ENCODE data around the gene CA10. TPM values are rescaled to one million over a fixed set of nuclear protein-coding genes. Genes with fewer than 3 reads are reported as not detected.

The CA10 gene
- total and polyA plus RNA-seq, 2 donors (not counting 3 experiments of a cell fraction or from before 2014, with no cell fraction given): not detected

DNA sequence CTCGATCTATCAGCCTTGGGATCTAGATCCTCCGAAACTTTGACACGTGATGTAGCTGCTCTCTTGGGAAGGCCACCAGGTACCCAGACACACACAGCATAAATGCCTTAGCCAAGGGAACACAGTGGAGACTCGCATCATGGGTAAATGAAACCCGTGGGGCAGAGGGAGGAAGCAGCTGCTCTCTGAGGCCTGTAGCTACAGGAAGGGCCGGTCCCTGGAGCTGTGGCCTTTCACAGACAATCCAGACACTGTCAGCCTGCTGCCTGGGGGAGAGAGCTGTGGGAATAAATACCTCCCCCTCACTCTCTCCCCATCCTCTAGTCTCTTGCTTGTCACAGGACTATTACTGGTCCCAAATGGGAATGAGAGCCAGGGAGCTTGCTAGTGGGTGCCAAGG is 546.9 kb downstream of the CA10 start:
- ChIA-PET POLR2A (no interaction called here), CTCF (no interaction called here)
- H3K79me2 ChIP-seq (ENCODE audit: control insufficient read depth, insufficient read depth, low read length): no peaks in the 10 kb centered on the region
- no peaks in the 10 kb centered on the region for H3K27me3 ChIP-seq (ENCODE audit: control insufficient read depth in 2 of 2, insufficient read depth in 2 of 2, low read length in 2 of 2)
- H3K4me2 ChIP-seq (ENCODE audit: insufficient read depth, low read length): no peak overlapping the region
- H3K4me1 ChIP-seq (ENCODE audit: control insufficient read depth, extremely low read depth, insufficient read depth, low read length): no peaks in the 10 kb centered on the region
- H3K27ac ChIP-seq (ENCODE audit: insufficient read depth, low read depth, low read length): no peak overlapping the region
- no peak for DNase-seq (ENCODE audit: low read depth, low spot score)
- no peak overlapping the region for H3K9ac ChIP-seq (replicated peaks; ENCODE audit: extremely low read depth, insufficient read depth, low read length)
- no TSS peak for BruUV-seq (replicated peaks)
- TF ChIP-seq POLR2AphosphoS5 (IDR thresholded peaks at IDR 0.05; ENCODE audit: insufficient read depth, low read depth, low read length): no peak
- no peak for TF ChIP-seq POLR2A (IDR thresholded peaks at IDR 0.05; ENCODE audit: low read depth, low read length)
- no peak for TF ChIP-seq CTCF (IDR thresholded peaks at IDR 0.05; ENCODE audit: extremely low read depth in 1 of 2, insufficient read depth in 1 of 2, low read depth in 1 of 2, low read length in 2 of 2)
- TF ChIP-seq MYC (IDR thresholded peaks at IDR 0.05; ENCODE audit: low read depth, low read length): no peak
- no peak for TF ChIP-seq EZH2 (IDR thresholded peaks at IDR 0.05; ENCODE audit: borderline replicate concordance, low read depth, low read length, severe bottlenecking)
- no peak for TF ChIP-seq GATA2 (IDR thresholded peaks at IDR 0.05; ENCODE audit: insufficient read depth, insufficient read length, low read depth, low read length)
- TF ChIP-seq FOS (IDR thresholded peaks at IDR 0.05; ENCODE audit: borderline replicate concordance, insufficient read depth, low read length): no peak
- TF ChIP-seq, protein P1, sequence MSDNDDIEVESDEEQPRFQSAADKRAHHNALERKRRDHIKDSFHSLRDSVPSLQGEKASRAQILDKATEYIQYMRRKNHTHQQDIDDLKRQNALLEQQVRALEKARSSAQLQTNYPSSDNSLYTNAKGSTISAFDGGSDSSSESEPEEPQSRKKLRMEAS (IDR thresholded peaks at IDR 0.05; ENCODE audit: insufficient read depth, insufficient read length): no peak
- TF ChIP-seq JUN (IDR thresholded peaks at IDR 0.05; ENCODE audit: borderline replicate concordance, insufficient read depth, insufficient read length, low read depth): no peak
- H3K36me3 ChIP-seq (ENCODE audit: control insufficient read depth in 2 of 2, extremely low read depth in 1 of 2, insufficient read depth in 2 of 2, low read length in 2 of 2): no peaks in the 10 kb centered on the region
- intact Hi-C loops (cut with micrococcal nuclease) (no loop called here), dilution Hi-C loops (cut with MboI; ENCODE audit: extremely low pct_ligation_motif_present, low sequenced_read_pairs) (no loop called here)
- H3K9me1 ChIP-seq (replicated peaks; ENCODE audit: control insufficient read depth, extremely low read depth, insufficient read depth, low read length): no peaks in the 10 kb centered on the region
- no peak overlapping the region for H3K4me3 ChIP-seq (replicated peaks in 1 of 3; ENCODE audit: insufficient read depth in 1 of 3, low read depth in 1 of 3, low read length in 3 of 3)
- H2AFZ ChIP-seq (ENCODE audit: low read depth, low read length): no peak overlapping the region
- H3K9me3 ChIP-seq (replicated peaks; ENCODE audit: control insufficient read depth, insufficient read depth, low read length): no peaks in the 10 kb centered on the region
- FAIRE-seq: no peak
- H4K20me1 ChIP-seq (replicated peaks; ENCODE audit: control insufficient read depth, extremely low read depth, insufficient read depth, low read length): no peaks in the 10 kb centered on the region
